SKM-1 (cell line): ENCODE data around the gene CCDC9B.

ENCODE experiments used
- DNase-seq: peaks from one replicate; lab custom pipeline; 2025; ENCODE audit not compliant: unreplicated experiment; lab: John Stamatoyannopoulos, UW

The CCDC9B gene

DNA sequence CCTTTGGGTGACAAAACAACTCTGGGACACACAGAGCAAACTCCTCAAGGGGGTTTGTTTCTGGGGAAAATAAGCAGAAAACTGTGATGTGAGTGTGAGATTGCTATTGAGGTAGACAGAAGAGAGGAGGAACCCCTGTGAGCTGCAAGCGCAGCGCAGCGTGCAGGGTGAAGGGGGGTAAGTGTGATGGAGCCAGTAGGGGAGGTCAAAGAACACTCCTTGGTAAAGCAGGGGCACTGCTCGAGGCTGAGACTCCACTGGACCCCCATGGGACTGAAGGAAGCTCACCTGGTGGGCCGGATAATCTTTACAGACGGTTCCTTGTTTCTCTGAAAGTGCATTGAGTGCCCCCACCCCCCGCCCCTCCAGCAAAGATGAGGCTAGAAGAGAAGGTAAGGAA, 9.7 kb downstream of the CCDC9B start:
- no peak for DNase-seq

DNA sequence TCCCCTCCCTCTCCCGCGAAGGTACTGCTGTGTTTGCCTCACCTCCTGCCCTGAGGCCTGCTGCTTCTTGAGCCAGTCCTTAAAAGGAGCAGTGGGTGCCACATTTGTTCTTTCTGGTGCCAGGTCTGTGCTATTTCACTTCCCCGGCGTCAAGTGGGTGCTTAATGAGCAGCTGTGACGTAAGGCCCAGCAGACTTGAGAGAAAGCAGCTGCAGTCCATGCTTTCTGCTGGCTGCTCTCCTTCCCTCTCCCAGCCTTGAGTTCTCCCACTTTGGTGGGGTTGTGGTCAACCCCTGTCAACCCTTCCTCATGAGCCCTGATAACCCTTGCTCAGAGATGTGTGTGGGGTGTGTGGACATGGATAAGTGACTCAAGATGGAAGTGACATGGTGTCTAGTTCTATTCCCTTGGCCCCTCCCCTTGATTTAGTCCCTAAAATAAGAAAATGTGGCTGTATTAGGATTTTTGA, 10.3 kb downstream of the CCDC9B start:
- no peak for DNase-seq

DNA sequence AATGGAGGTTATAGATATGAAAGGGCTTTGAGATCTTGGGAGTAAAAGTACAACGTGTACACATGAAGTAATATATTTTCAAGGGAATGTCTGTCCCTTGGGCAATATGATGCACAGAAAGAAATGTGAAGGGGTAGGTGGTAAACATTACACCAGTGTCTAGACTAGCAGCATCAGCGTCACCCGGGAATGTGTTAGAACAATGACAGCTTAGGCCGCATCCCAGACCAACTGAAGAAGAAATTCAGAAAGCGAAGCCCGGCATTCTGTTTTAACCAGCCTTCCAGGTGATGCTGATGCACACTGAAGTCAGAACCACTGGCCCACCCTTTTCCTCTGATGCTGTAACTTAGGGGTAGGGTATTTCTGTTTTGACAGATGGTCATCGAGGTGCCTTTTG, 10.9 kb downstream of the CCDC9B start:
- no peak for DNase-seq

DNA sequence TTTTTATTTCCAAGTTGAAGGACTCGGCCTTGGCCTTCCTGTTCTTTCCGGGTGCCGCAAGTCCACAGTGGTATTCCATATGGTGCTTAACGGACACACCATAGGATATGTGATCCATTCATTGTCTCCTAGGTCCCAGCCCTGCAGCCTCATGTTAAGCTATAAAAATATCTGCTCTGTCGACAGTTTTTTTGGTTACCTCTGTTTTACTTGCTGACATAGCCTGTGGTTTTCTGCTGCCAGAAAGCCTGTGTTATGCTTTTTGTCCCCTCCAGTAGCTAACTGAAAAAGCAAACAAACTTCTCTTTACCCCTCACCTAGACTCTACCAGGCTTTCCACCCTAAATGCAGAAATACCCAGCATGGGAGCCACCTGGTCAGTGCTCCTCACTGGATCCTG, 12.0 kb downstream of the CCDC9B start:
- DNase-seq: no peak

DNA sequence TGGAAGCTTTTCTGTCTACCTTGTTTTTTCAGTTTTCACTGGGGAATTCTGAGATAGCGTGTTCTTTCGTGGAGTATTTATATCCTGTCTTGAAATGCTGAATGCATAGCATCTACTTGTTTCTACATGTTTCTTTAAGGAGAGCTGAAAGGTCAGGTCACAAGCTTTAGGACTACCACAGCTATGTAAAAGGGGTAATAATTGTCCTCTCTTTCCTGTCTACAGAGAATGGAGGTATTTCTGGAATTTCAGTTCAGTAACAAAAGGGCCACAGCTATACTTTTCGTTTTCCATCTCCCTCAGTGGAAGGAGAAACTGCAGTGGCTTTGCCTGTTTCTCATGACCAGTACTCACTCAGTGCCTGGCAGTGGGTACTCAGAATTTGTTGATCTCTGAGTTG, 12.6 kb downstream of the CCDC9B start:
- no peak for DNase-seq

DNA sequence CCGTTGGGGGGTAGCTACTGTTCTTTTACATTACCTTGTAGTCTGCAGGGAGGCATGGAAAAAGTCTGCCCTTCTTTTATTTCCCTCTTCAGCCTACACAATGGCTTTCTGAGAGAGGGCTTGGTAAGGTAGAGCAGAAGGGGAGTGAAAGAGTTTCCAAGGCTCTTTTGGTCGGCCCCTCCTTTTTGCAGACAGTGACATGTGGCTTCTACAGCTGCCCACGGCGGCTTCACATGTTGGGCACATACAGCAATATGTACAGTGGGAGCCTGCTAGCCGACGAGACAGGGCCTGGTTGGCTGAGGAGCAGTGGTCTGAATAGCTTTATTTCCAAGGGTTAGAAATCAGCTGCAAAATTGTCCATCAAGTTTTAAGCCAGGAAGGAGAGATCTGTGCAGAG, 13.3 kb downstream of the CCDC9B start:
- DNase-seq: no peak

DNA sequence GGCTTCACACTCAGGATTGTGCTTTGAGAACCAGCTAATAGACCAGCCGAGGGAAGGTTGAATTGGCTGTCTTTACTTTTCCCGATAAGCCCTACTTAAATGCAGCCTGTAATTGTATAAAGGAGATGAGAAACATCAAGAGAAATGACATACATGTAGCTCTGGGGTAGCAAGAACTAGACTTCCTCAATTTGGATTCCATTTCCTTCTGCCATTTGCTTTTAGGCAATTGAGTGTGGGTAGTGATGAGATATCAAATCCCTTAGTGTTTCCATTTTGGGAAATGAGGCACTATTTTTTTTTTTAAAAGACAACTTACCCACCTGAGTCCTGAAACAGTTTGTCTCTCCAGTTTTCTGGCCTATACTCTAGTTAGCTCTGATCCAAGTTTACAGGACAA, 15.0 kb downstream of the CCDC9B start:
- no peak for DNase-seq

DNA sequence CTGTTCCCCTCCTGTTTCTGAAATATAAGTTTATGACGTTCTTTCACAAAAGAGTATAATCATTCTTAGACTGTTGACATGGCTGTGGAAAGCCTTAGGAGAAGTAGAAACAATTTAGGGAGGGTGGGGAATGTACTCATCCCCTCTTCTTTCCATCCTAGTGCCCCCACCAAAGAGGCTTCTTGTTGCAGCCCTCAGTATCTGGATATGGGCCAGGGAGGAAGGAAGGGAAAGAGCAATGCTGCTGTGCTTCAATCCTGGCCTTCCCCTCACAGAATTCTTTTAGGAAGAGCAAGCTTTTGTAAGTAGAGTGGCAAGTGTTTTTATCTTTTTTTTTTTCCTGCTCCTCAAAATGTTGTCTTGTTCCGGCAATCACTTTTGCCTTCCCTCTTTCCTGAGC, 15.6 kb downstream of the CCDC9B start:
- DNase-seq: no peak

DNA sequence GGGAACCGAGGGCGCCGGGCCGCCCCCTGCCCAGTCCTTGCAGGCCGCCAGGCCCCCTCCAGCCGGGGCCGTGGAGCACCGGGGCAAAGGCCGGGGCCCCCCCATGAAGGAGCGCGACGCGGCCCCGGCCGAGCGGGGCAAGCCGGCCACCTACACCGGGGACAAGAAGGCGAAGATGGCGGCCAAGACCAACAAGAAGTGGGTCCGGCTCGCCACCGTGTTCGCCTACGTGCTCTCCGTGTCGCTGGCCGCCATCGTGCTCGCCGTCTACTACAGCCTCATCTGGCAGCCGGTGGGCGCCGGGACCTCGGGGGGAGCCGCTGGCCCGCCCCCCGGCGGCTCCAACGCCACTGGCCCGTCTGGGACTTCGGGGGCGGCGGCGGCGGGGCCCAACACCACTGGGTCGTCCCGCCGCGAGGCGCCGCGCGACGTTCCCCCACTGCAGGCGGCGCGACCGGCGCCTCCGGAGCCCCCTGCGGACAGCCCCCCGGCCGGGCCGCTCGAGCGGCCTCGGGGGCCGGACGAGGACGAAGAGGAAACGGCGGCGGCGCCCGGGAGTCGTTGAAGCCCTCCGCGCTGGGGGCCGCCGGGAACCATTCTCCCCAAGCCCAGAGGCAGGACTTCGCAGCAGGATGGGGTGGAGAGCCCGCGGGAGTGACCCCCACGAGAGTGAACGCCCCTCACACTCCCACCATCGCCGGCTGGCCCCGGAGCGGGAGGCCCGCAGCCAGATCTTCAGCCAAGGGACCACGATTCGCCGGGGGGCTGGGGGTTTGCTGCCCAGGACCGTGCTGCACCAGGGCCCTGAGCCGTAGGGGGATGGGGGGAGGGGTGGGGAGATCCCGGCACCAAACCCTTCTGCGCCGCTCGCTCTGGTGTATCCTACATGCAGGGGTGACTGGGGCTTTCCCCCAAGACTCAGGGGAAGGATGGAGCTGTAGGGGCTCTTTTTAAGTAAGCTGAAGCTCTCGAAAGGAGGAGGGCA, 16.5 kb downstream of the CCDC9B start:
- DNase-seq: no peak

DNA sequence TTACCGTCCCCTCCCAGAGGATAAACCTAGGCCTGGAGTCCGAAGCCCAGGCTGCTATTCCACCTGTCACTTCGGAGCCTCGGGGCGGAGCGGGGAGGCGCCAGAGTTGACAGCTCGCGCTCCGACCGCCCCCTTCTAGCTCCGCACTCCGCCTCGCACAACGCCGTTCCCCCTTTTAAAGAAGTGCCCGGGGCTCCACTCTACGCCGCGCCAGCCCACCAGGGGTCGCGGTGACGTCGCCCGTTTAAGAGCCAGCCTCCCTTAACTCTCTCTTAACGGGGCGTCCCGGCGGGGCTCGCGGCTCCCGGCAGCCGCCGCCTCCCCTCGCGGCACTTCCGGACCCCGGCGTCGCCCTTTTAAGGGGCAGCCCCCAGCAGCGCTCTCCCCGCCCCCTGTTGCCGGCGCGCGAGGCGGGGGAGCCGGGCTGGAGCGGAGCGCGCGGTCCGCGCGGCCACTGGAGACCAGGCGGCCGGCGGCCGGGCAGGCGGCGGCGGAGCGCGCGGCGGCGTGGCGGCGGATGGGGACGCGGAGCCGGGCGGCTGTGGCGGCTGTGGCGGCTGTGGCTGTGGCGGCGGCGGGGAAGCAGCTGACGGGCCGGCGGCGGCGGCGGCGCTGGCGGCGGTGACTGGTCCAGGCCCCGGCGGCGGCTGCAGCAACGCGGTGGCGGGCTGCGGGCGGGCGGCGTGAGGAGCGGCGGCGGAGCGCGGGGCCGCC, 17.3 kb downstream of the CCDC9B start, which contains the start of gene INAFM2:
Gene INAFM2, plus strand, starts transcription at position 454 of the 714 bp plus-strand sequence. CDS start 364 bp downstream, outside the sequence.
- DNase-seq: peak; percentile 85

DNA sequence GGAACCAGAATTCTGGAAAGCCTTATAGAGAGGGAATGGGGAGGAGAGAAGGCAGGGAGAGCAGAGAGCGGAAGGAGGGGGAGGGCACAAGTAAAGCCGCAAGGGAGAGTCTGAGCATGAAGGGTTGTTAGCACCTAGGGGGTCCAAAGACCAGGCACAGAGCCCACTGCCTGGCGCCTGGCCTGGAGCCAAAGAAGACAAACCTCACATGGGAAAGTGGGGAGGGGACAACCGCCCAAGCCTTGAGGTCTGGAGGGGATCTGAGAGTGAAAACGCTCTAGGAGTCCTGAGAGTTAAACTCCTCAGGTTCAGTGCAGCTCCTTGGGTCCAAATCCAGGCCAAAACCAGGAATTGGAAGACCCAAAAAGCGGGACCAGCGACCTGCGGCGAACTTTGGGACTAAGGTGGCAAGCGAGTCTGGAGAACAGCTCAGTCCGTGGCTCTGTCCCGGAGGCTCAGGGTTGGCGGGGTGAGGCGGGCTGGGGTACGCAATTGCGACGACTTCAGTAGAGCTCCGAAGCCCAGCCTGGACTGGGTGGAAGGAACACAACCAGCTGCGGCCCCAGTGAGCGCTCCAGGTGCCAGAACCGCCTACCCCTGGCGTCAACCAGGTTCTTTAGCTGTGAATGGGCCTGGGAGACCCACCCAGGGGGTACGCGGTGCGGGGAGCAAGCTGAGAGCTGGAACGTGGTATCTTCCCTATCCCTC, 18.1 kb downstream of the CCDC9B start:
- DNase-seq: no peak

DNA sequence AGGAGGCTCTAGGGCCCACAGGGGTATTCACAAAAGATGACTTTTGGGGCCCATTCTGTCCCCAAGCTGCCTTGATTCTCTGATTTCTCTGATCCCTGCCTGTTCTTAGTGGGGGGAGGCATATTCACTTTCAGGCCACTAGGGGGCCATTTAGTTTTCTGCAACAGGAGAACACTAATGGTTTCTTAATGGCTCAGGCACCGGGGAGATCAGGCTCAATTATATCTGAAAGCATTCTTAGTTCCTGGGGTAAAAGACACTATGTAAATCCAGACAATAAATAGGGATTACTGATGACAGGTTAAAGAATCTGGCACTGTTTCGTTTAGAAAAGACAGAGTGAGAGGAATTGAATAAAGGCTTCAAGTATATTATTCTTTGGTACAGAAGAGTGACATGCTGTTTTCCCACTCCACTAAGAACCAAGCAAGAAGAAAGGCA, 19.8 kb downstream of the CCDC9B start:
- DNase-seq: peak; percentile 55

DNA sequence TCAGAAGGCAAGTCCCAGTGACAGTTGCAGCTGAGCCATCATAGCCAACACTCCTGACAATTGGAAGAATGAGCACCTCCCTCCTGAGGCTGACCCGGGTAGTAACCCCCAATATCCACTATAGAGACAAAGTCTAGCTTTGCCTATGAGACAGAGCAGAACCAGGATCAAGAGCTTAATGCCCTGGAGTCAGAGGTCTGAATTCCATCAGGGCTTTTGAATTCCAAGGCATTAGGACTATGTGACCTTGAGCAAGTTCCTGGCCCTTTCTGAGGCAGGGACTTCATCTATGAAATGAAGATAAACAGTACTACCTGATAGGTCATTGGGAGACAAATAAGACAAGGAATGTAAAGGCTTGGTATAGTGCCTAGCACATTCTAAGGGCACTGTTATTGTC, 20.3 kb downstream of the CCDC9B start:
- no peak for DNase-seq

DNA sequence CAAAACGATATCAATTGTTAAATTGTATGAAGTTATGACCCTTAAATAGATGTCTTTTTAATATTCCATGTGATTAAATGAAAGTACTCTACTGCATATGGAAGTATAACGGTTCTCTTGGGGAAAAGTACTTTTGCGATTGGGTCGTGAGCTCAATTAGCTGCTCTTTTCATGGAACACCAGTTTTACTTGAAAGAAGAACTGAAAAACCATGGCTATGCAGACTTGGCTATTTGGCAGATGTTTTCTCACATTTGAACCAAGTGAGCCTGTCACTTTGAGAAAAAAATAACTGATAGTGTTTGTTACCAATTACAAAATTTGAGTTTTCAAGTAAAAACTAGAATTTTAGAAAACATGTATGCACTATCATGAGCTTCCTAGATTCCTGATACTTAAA, 23.2 kb downstream of the CCDC9B start:
- DNase-seq: no peak

DNA sequence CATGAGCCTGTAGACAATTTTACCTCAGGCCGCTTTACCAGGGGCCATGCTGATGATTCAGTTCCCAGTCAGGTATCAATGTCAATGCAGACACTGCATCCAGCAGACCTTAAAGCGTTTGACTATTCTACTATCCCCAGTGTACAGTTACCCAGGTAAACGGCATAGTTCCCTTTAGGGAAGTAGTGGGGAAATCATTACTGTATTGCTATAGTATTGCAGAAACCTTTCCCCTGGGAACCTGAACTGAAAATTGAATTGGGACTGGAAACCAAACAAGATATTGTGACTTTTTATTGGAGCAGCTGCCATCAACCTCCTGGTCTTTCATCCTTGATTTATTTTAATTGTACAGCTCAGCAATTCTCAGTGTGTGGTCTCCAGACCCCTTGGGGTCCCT, 23.8 kb downstream of the CCDC9B start:
- no peak for DNase-seq

DNA sequence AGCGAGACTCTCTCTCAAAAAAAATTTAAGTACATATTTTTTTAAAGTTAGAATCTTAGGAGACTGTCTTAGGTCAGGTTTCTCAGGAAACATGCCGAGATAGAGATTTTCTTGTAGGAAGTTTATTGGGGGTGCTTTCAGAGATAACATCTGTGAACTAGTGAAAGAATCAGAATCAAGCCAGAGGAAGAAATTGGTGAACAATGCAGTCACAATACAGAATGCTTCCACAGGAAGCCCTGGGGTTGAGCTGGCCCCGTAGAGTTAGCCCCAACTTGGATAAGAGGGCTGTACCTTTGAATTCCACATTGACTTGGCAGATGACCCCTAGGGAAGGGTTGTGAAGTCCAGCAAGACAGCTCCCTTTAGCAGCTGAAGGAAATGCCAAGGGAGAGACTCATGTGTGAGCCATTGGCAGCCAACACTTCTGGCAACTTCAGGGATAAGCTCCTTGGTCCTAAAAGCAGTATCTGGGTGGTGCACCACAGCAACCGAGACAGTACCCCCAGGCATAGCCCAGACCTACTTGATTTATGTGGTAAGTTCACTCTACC, 25.9 kb downstream of the CCDC9B start:
- no peak for DNase-seq

DNA sequence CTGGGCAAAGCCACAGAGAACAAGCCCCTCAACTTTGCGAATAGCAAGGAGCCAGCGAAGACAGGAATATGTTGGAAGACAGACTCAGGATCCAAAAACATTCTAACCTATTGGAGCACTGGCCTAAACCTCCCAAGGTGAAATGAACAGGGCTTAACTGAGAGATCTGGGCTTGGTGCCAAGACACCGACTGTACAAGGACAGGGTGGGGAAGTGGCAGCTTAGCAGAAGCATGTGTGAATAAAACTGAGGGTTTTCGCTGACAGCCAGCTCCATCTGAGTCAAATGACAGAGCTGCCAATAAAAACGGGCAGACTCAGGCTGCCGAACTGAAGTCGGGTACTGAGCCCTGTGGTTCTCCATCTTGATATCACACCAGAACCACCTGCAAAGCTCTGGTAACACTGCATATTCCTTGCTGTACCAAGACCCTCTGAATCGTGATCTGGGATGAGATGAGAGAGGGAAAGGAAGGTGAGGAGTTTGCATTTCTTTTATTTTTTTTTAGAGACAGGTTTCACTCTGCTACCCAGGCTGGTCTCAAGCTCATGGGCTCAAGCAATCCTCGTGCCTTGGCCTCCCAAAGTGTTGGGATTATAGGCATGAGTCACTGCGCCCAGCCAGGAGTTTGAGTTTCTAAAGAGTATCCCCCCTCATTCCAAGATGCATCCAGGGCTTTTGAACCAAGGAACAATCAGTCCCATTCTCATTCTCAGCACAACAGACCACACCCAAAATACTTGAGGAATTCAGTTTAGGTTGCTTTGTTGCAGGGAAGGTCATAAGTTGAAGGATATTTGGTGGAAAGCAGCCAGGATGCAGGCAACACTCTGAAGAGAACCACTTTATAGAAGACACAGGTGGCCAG, 27.0 kb downstream of the CCDC9B start:
- peak; percentile 76 for DNase-seq

DNA sequence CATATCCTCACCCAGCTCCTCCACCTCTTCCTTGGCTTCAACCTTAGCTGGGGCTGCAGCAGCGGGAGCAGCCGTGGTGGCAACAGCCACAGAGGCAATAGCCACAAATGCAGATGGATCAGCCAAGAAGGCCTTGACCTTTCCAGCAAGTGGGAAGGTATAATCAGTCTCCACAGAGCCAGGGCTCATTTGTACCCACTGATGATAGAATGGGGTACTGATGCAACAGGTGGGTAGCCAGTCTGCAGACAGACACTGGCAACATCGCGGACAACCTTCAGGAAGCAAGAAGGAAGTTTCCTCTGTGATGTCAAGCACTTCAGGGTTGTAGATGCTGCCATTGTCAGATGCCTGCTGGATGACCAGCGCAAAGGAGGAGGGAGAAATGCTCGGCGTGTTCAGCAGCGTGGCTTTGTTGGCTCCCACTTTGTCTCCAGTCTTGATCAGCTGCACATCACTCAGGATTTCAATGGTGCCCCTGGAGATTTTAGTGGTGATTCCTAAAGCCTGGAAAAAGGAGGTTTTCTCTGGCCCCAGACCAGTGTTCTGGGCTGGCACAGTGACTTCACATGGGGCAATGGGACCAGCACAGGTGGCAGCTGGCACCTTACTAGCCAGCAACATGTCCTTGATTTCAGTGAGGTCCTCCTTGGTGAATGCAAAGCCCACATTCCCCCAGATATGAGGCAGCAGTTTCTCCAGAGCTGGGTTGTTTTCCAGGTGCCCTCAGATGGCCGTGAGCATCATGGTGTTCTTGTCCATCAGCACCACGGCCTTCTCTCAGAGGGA, 28.2 kb downstream of the CCDC9B start:
- no peak for DNase-seq

DNA sequence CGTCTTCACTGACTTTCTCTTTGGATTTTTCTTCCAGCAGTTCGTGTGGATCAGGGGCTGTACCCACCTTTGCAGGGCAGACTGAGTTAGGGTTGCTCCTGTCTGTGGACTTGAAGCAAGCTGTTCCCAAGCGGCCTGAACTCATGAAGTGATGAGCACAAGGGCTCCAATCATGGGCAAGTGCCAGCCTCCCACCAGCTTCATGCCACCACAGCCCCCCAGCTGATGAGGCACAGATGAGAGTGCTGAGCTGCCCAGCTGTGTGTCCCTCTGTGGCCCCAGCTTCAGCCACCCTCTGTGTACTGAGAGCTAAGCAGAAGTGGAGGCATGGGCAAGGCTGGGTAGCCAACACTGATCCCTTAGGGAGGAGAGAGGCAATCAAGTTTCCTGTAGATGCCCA, 29.7 kb downstream of the CCDC9B start:
- DNase-seq: no peak
